ENCODE measurements around the gene DPYSL3.
"Not testable (repeated sequence)": the region's sequence is repeated elsewhere in the genome, so short reads cannot be mapped to it uniquely, and the experiment has no call there.

The DPYSL3 gene

DNA sequence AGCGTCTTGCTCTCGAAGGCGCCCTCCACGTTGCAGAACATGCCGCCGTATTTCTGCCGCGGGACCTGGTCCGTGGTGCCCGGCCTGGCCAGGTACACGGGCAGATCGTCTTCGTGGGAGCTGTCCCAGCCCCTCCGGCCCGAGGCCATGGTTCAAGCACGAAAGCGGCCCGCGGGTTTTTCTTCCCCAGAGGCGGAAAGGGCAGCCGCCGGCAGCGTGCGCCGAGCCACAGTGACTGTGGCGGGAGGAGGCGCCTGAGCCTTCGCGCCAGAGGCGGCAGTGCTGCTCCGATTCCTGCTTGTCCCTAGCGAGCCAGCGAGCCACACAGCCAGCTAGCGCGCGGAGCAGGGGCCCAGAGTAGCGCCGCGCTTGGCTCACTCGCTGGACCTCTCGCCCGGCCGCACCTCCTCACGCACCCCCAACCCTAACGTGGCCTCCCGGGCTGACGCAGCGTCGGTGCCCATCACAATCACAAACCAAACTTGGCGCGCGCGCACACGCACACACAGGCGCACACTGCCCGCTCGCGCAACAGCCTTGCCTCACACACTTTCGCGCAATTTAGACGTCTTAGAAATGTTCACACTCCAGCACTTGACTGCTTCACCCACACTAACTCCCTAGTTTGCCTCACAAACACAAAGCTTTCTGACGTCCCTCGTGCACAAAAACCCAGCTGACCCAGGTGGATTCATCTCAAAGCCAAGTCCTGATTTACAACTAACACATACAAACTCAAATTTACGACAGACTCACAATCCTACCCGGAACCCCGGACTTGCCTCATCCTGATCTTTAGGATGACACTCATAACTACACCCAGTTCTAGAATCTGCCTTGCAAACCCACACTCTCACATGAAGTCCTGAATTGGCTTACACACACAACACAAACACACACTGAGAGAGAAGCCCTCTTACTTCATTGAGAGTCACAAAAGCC is at the start of gene DPYSL3:
Gene DPYSL3, minus strand, starts transcription at position 359 of the 942 bp plus-strand sequence. Its CDS starts 210 bp downstream, at position 149.
- DNase-seq (ENCODE audit: low spot score) = no peak

DNA sequence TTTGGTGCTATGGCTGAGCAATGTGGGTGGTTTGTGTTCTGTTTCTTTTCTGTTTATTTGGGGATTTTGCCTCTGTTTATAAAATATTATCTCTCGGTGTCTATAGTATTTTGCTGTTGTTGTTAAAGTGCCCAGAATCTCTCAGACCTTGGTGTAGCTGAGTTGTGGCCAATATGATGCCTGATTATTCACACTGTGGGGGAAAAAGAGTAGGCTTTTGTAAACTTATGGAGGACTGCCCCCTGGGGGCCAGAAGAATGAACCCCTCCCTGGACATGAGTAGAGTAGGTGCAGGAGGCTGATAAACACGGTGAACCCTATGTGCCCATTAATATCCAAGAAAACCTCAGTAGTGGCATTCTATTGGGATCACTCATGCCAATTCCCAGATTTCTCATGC is 49.0 kb upstream of the DPYSL3 start:
- no peak for DNase-seq (ENCODE audit: low spot score)

GRCh38 chr5:147557876-147558745 is 48.2 kb upstream of the DPYSL3 start:
- no peak for DNase-seq (ENCODE audit: low spot score)

GRCh38 chr5:147555176-147555575 is 45.3 kb upstream of the DPYSL3 start:
- DNase-seq (ENCODE audit: low spot score) = no peak

- no peak for DNase-seq (ENCODE audit: low spot score)
Observed at GRCh38 chr5:147554261-147554817, 44.5 kb upstream of the DPYSL3 start.

- not testable (repeated sequence) for DNase-seq (ENCODE audit: low spot score)
Observed at GRCh38 chr5:147553817-147554216, 43.9 kb upstream of the DPYSL3 start.

GRCh38 chr5:147552897-147553296 is 43.0 kb upstream of the DPYSL3 start:
- no peak for DNase-seq (ENCODE audit: low spot score)

DNA sequence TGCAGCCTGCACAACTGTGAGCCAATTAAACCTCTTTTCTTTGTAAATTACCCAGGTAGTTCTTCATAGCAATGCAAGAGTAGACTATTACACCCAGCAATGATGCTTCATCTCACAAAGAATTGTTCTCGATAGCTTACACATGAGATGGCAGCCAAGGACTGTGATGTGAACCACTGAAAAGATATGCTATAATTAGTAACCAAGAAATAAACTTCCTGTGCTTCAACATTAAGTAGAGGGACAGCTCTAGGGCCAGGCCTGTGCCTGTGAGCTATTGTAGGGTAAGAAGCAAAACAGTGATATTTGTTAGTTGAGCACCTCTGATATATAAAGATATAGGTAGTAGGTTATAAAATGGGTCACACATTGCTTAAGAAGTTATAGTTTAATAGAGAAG is 41.8 kb upstream of the DPYSL3 start:
- no peak for DNase-seq (ENCODE audit: low spot score)

DNA sequence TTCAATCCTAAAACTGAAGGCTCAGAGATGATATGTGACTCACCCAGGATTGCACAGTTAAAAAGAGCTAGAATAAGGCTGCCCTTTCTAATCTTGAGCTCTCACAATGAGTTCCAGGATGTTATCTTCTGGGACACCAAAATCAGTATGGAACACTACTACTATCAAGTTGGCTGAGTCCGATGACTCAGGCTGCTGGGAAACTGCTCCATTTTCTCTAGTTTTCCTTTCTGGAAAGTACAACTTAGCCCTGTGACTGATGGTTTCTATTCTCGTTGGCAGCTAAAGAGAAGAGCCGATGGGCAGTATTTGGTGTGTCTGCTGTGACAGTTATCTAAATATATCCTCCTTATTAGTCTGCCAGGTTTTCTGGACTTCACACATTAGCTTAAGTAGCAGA is 37.9 kb upstream of the DPYSL3 start:
- DNase-seq (ENCODE audit: low spot score) = no peak

DNA sequence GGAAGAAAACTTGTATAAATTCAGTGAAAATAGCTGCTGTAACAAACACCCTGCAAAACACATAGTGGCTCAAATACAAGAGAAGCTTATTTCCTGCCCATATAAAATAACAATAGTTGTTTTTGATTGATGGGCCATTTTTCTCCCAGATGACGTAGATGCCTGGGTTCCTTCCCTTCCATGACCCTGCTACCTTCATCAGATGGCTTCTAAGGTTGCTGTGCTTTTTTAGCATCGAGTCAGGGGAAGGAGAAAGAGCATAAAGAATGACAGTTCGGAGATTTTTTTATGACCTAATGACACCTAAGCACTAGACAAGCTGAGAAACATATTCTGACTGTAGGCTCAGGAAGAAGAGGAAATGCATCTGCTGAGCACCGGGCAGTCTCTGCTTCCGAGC is 34.7 kb upstream of the DPYSL3 start:
- no peak for DNase-seq (ENCODE audit: low spot score)

DNA sequence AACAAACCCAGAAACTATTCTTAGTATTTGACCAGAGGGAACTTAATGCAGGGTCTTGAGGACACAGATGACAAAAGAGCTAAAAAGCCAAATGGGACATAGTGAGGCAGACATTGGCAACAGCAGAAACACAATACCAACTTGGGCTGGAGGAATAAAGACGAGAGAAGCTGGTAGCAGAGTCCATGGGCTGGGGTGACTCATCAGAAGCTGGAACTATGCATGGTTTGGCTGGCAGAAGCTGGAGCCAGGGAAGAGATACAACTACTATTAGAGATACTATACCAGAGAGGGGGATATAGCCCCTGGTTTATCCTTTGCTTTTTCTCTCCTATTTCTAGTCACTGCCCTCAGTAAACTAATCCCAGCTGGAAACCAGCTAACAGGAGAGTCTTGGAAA is 29.2 kb upstream of the DPYSL3 start:
- no peak for DNase-seq (ENCODE audit: low spot score)

DNA sequence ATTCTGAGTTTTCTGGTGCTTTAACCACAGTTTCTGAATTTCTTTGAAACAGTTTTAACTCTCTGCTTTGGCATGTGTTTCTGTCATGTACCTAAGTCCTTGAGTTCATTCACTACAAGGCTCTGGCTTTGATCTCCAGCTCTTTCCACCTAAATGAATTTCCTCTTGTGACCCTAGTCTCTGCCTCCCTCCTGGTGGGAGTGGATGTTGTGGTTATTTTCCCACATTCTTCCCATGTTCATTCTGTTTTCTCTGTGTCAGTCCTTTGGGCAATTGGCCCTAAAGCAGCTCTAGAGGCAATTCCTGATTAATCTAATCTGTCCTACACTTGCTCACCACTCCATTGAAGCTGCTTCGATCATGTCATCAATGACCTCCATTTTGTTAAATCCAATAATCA is 28.4 kb upstream of the DPYSL3 start:
- DNase-seq (ENCODE audit: low spot score) = no peak

GRCh38 chr5:147534172-147534951 is 24.5 kb upstream of the DPYSL3 start:
- no peak for DNase-seq (ENCODE audit: low spot score)

- no peak for DNase-seq (ENCODE audit: low spot score)
Observed at GRCh38 chr5:147532156-147532555, 22.3 kb upstream of the DPYSL3 start.

DNA sequence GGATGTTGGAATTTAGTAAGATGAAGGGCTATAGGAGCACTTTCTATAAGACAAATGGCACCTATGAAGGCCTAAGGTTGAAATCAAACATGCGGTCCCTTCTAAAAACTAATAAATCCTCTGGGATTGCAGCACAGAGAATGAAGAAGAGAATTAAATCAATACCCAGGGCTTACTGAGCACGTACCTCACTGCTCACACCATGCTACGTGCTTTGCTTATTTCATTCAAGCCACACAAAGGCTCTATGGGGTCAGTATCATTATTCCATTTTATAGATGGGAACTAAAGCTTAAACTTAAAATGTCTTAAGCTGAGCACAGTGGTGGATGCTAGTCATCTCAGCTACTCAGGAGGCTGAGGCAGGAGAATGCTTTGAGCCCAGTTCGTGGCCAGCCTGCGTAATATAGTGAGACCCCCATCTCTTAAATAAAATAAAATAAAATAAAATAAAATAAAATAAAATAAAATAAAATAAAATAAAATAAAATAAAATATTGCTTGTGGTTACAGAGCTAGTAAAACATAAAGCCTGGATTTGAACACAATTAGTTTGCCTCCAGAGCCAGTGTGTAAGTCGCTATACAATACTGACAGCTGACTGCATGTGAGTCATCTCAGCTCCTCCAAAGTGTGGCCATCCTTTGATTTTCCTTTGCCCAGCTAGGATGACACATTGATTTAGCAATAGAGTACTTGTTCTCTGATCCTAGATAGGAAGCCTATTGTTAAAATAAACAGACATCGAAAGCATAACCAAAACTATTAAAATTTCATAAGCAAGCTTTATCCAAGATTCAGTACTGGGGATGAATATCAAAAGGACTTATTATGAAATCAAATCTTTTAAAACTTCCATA is 20.9 kb upstream of the DPYSL3 start:
- DNase-seq (ENCODE audit: low spot score) = no peak

GRCh38 chr5:147523069-147523468 is 13.2 kb upstream of the DPYSL3 start:
- DNase-seq (ENCODE audit: low spot score) = no peak

- no peak for DNase-seq (ENCODE audit: low spot score)
Observed at GRCh38 chr5:147522435-147522834, 12.6 kb upstream of the DPYSL3 start.

DNA sequence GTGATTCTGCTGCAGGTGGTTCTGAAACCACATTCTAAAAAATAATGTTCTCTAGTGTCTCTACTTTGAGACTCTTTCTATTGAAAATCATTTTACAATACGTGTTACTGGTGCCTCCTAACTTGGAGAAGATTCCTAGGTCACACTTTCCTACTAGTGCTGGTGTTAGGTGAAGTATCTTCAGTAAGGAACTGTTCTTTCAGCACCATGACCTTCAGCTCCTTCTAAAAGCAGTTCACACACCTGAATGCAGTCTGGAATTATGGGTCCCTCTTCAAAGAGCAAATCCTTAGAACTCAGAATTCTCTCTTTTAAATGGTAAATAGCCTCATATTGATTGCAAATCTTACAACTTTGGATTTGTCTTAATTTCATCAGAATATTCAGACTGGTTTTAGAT is 10.6 kb upstream of the DPYSL3 start:
- DNase-seq (ENCODE audit: low spot score) = no peak

DNA sequence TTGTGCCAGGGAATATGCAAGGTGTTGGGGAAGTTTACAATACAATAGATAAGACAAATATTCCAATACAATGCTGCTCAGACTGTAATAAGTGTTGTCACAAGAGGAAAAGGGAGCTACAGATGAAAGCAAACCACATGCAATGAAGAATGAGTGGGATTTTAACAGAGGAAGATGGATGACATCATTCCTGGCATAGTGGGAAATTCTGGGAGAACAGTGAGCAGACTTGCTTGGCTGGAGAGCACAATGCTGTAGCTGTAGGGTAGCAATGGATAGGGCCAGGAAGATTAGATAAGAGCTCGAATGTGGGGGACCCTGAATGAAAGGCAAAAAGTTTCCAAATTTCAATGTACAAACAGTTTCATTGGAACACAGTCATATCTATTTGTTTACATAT is 9.5 kb upstream of the DPYSL3 start:
- DNase-seq (ENCODE audit: low spot score) = no peak

DNA sequence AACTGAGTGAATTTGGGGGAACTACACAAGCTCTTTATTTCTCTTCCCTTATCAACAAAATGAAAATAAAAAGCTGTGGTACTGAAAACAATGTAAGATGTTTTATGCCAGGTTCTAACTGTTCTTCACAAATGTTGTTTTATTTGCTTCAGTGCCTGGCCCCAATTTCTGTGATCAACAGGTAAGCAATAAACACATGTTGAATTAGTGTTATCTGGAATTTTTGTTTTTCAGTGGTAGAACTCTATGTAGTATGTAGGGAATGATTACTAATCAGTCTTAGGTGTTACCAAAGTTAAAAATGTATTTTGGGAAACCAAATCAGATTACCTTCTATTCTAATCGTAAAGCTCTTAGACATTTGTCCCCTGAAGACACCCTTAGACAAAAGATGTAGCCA is 7.5 kb upstream of the DPYSL3 start:
- DNase-seq (ENCODE audit: low spot score) = no peak

DNA sequence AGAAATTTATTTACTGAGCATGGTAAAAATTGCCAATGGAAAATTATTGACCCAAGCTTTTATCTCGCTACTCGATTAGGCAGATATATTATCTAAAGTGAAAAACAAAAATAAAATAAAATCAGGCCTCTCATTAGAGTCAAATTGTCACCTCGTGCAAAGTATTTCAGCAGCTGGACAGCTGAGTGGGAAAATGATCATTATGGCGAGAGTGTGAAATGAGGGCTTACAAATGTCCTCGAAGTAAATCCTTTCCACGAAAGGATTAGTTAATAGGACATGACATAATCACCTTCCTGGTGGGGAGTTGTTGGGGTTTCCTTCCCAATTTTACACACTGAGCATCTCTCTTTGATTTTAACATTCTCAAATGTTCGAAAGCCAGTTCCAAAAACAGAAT is 5.4 kb upstream of the DPYSL3 start:
- DNase-seq (ENCODE audit: low spot score) = no peak

Data from hematopoietic multipotent progenitor cell treated with erythropoietin and hydrocortisone succinate and interleukin-3 and kit ligand, for 17 days (in vitro differentiated cells).